ENCODE measurements around the gene TMBIM4.

TMBIM4 gene

GRCh38 chr12:66090157-66090556 is 79.6 kb downstream of the TMBIM4 start:
- DNase-seq (ENCODE audit: low read depth) = no peak

DNA sequence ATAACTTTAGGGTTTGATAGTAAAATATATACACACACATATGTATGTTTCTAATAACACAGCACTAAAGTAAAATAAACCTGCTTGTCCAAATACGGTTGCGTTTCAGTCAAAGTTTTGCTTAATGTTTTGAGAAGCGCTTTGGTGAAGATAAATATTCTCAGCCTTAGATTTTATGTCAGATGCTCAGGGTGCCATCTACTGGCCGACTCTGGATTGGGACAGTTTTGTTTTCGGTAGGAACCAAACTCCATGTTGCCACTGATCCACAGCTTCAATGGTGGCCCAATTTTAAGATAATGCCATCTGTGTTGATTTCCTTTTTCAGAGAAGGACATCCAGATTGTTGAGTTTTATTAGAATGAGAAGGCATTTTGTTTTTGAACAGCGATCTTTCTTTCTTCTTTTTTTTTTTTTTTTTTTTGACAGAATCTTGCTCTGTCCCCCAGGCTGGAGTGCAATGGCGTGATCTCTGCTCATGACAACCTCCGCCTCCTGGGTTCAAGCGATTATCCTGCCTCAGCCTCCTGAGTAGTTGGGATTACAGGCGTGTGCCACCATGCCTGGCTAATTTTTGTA is 82.3 kb downstream of the TMBIM4 start:
- DNase-seq (ENCODE audit: low read depth) = no peak

- no peak for DNase-seq (ENCODE audit: low read depth)
These were observed 83.8 kb downstream of the TMBIM4 start for GRCh38 chr12:66085998-66086397.

All from stimulated activated CD8-positive, alpha-beta memory T cell treated with anti-CD3 and anti-CD28 coated beads, Interleukin-12 subunit alpha, Interleukin-12 subunit beta, amount 100 ng/mL, for 1 hour (primary cell).